Measurements from ENCODE around the gene GRIN2C. TPM values are rescaled to one million over a fixed set of nuclear protein-coding genes. Genes with fewer than 3 reads are reported as not detected.

The GRIN2C gene
- total and polyA plus RNA-seq, 9 of the 15 experiments (the other 6 are each of a cell fraction or from before 2014, with no cell fraction given): under 0.01 to 0.33 (median 0.10) TPM; not detected in 2

- Histone ChIP-seq H3K4me2 (ENCODE audit: insufficient read depth, low read length) (no peak overlapping the region), H3K9ac (ENCODE audit: insufficient read depth in 1 of 2, low read depth in 2 of 2, low read length in 2 of 2) (peak overlapping the region in 1 of 2 experiments; percentile 68; a peak in 2 of 4 replicates), H3K79me2 (ENCODE audit: control insufficient read depth, insufficient read depth, low read length) (no peaks in the 10 kb centered on the region), H3K4me3 (no peak overlapping the region), H4K20me1 (replicated peaks; ENCODE audit: control insufficient read depth, insufficient read depth, low read length) (no peaks in the 10 kb centered on the region), H3K4me1 (replicated peaks in 1 of 2; ENCODE audit: control insufficient read depth in 2 of 2, insufficient read depth in 2 of 2, low read length in 2 of 2) (peaks cover 9 to 15% of the 10 kb centered on the region in 2 experiments), H3K27ac (ENCODE audit: extremely low read depth, low read depth, low read length) (no peak overlapping the region), H3K9me1 (ENCODE audit: control insufficient read depth, insufficient read depth, low read length) (no peaks in the 10 kb centered on the region), H3K9me3 (replicated peaks; ENCODE audit: control insufficient read depth, insufficient read depth, low read depth, low read length) (no peaks in the 10 kb centered on the region), H2AFZ (ENCODE audit: low read depth, low read length) (no peak overlapping the region), H3K36me3 (ENCODE audit: control insufficient read depth, insufficient read depth, low read length) (no peaks in the 10 kb centered on the region), H3K27me3 (ENCODE audit: control insufficient read depth in 2 of 2, insufficient read depth in 2 of 2, low read length in 2 of 2) (no peaks in the 10 kb centered on the region)
- in situ Hi-C loops (cut with MboI) (no loop called here), intact Hi-C loops (cut with micrococcal nuclease) (no loop called here)
- DNase-seq (ENCODE audit: extremely low read depth in 1 of 4, low spot score in 3 of 4): no peak
- ChIA-PET CTCF (ENCODE audit: low intra/inter-chr PET ratio) (no interaction called here), POLR2A (interaction anchor here (1.0 kb wide), 1 partner anchor 13 kb away, joined by 5 read pairs; no protein-coding TSS in a partner anchor)
- no TSS peak for BruUV-seq (replicated peaks)
- 41% methylated on average over 20 of the region's 20 CpGs for WGBS (ENCODE audit: insufficient coverage, low coverage, missing lambda C conversion rate)
- FAIRE-seq: no peak
- ATAC-seq: no peak
- no peak for TF ChIP-seq PHF8 (IDR thresholded peaks at IDR 0.05; ENCODE audit: borderline replicate concordance, low read length)
- TF ChIP-seq CUX1 (CRISPR knock-in tag; IDR thresholded peaks at IDR 0.05): no peak
- TF ChIP-seq ZNF239 (CRISPR knock-in tag; IDR thresholded peaks at IDR 0.05): no peak
- no peak for TF ChIP-seq ATF7 (IDR thresholded peaks at IDR 0.05)
- TF ChIP-seq GTF3C2 (IDR thresholded peaks at IDR 0.05; ENCODE audit: borderline replicate concordance, extremely low read depth, insufficient read length): no peak
- TF ChIP-seq HDAC8 (tag; IDR thresholded peaks at IDR 0.05): no peak
- no peak for TF ChIP-seq CREB3L1 (IDR thresholded peaks at IDR 0.05; ENCODE audit: borderline replicate concordance, low read depth)
- no peak for TF ChIP-seq MIER1 (IDR thresholded peaks at IDR 0.05; ENCODE audit: low read depth)
- no peak for TF ChIP-seq TEAD4 (IDR thresholded peaks at IDR 0.05; ENCODE audit: low read length)
- TF ChIP-seq TEAD4 (CRISPR knock-in tag; IDR thresholded peaks at IDR 0.05; ENCODE audit: borderline replicate concordance): no peak
- TF ChIP-seq ZNF354B (CRISPR knock-in tag; IDR thresholded peaks at IDR 0.05): no peak
These were observed 23.0 kb upstream of the GRIN2C start for GRCh38 chr17:74882517-74883240.

All from K562 (cell line).